GM10266 (cell line): Measurements from ENCODE around the gene IFRD1.
"Not testable (repeated sequence)": the region's sequence is repeated elsewhere in the genome, so short reads cannot be mapped to it uniquely, and the experiment has no call there.

ENCODE experiments used
- DNase-seq: peaks from one replicate; pipeline ENCODE4 v3.0.0; 2012; ENCODE audit errors: extremely low spot score
- TF ChIP-seq, protein P1 (sequence below): IDR thresholded peaks from 2 replicates; pipeline ENCODE4 v1.5.1; 2012; ENCODE audit warnings: mild to moderate bottlenecking, low read depth; ENCODE audit not compliant: control insufficient read depth, insufficient read depth; ENCODE audit errors: missing control alignments

IFRD1 gene

DNA sequence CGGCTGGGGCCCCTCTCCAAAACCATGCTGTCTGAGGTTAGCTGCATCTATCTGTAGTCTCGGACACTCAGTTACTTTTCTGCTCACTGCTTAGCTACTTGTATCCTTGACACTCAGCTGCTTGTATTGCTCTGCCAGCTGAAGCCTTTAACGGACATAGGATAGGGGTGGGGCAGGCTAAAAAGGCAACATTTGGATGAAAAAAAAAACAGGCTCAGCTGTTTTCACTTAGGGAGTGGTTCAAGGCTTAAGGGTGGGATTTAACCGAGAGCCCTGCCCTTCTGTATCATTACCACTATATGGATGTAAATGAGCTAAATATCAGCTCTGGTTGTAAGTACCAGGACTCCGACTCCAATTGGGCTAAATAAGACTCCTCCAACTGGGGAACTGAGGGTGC is 59.1 kb downstream of the IFRD1 start:
- DNase-seq = no peak
- TF ChIP-seq, protein P1, sequence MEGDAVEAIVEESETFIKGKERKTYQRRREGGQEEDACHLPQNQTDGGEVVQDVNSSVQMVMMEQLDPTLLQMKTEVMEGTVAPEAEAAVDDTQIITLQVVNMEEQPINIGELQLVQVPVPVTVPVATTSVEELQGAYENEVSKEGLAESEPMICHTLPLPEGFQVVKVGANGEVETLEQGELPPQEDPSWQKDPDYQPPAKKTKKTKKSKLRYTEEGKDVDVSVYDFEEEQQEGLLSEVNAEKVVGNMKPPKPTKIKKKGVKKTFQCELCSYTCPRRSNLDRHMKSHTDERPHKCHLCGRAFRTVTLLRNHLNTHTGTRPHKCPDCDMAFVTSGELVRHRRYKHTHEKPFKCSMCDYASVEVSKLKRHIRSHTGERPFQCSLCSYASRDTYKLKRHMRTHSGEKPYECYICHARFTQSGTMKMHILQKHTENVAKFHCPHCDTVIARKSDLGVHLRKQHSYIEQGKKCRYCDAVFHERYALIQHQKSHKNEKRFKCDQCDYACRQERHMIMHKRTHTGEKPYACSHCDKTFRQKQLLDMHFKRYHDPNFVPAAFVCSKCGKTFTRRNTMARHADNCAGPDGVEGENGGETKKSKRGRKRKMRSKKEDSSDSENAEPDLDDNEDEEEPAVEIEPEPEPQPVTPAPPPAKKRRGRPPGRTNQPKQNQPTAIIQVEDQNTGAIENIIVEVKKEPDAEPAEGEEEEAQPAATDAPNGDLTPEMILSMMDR = no peak

DNA sequence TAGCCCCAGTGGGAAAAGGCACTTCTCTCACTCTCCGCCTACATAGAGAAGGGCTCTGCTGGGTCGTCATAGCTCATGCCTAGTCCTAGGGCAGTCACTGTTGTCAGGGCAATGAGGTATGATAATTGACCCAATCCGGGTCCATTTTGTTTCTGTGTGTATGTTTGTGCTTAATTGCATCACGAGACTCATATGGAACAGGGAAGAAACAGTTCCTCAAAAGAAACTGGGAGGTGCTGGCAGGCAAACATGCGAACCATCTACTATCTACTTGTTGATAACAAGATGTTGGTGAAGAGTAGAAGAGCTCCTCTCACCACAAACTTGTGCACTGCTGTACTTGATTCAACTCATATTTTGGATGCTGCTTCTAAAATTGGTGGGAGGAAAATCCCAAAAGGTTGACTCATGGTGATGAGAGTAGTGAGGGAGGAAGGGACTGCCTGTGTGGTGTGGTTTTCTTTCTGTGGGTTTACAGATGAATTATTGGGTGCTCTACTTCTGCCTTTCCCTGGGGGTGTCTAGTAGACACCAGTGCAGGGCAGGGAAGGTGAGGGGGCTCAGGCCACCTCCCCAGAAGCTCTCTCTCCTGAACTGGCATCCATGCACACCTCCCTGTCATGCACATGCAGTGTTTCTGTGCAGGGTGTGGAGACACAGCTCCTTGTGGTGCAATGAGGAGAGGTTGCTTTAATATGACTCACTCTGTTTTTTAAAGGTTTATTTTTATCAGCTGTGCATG is 59.9 kb downstream of the IFRD1 start:
- peak; percentile 32 for DNase-seq
- TF ChIP-seq, protein P1 = no peak

DNA sequence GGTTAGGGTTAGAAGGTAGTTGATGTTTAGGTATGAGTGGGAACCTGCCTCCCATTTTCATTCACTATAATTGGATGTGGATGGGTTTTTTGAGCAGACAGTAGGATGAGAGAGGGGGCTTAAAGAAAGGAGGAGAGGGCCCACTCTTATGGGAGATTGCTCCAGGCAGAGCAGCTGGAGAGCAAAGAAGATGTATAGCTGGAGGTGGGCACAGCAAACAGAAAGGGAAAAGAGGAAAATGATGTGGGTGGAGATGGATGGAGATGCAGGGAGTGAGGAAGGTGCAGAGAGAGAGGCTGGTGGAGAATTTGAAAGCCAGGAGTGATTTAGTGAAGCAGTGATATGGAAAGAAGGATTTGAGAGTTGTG is 60.5 kb downstream of the IFRD1 start:
- TF ChIP-seq, protein P1 = no peak
- no peak for DNase-seq

DNA sequence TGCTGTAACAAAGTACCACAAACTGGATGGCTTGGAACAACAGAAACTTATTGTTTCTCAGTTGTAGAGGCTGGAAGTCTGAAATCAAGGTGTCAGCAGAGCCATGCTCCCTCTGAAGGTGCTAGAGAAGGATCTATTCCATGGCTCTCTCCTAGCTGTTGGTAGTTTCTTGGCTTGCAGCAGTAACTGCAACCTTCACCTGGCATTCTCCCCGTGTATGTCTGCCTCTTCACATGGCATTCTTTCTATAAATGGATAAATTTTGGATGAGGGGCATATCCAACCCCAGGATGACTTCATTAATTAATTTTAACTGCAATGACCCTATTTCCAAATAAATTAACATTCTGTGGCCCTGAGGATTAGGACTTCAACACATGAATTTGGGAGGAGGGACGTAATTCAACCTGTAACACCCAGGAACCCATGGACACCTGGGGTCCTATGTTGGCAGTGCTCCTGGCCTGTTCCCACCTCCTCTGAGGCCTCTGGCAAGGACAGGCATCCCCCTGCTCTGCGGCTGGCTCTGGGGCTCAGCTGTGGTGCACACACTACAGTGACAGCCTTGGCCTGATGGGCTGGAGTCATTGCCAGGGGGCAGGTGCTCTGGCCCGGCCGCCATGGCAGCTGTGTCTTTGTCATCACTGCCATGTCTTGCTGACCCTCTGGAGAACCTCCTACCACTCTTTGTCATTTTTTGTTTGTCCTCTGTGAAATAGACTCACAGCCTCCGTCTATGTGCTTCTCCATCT is 61.4 kb downstream of the IFRD1 start:
- DNase-seq = no peak
- TF ChIP-seq, protein P1 = no peak

DNA sequence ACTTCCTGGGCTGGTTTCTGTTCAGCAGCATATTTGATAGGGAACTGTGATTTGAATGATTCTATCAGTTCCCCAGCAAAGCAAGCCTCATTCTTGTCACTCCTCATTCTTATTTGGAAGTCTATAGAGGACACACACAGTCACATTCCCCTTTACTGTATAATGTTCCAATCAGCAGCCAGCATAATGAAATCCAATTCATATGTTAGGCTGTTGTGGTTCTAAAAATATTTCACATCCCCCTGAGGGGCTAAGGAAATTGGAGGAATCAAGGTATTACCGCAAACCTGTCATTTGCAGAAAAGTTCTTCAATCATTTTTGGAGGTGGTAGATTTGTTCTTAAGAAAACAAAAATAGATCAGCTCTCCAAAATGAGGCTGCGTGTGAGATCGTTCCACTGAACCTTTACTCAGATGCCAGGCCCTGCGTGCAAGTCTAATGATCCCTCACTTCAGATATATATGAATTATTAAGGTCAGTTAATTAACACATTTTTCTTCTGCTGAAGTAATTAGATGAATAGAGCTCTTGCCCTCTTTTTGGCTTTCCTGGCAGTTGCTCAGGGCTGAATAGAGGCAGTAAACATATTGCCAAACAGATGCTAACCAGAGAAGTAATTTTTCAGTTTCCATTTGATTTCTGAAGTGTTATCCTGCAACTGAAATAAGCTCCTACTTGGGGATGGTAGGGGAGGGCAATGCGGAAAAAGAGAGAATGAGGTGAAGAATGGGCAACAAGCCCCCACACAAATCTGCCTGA is 62.4 kb downstream of the IFRD1 start:
- TF ChIP-seq, protein P1 = no peak
- no peak for DNase-seq

DNA sequence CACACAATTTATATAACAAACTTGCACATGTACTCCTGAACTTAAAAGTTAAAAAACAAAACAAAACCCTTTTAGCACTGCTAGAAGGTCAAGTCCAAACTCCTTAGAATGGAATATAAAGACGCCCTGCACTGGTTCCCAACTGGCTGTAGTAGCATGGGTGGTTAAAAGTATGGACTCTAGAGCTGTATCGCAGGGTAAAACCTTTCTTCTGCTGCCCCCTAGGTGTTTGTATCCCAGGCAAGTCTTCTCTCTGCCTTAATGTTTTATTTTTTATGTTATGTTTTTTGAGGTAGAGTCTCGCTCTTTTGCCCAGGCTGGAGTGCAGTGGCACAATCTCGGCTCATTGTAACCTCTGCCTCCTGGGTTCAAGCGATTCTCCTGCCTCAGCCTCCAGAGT is 65.7 kb downstream of the IFRD1 start:
- no peak for DNase-seq
- TF ChIP-seq, protein P1 = no peak

DNA sequence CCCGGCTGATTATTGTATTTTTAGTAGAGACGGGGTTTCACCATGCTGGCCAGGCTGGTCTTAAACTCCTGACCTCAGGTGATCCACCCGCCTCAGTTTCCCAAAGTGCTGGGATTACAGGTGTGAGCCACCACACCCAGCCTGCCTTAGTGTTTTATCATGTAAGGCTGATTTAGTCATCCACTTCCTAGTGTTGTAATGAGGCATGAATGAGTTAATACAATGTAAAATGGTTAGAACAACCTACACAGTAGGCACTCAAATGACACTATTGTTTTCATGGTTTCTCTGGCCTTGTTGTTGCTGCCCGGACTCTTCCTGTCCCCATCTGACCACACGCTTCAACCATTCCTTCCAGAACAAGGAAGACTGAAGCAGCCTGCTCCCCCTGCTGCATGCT is 66.2 kb downstream of the IFRD1 start:
- DNase-seq = not testable (repeated sequence)
